B cell (primary cell): ENCODE data around the gene SLC9A5. TPM values are rescaled to one million over a fixed set of nuclear protein-coding genes. Genes with fewer than 3 reads are reported as not detected.

ENCODE experiments used
- ATAC-seq: fragments of 200-7000 bp; cut with Tn5 transposase; one replicate; pipeline ENCODE4 v1.10.0; 2021; ENCODE audit warnings: low read depth, mild to moderate bottlenecking, moderate number of reproducible peaks, moderate library complexity
- CTCF ChIA-PET: fragments of 350-600 bp; sonication (Branson Sonifier 250); formaldehyde crosslinking; loops from one replicate; lab custom pipeline; 2021; ENCODE audit warnings: antibody characterized with exemption, inconsistent platforms; lab: Charles Lee
- POLR2A ChIA-PET: fragments of 350-600 bp; sonication (Branson Sonifier 250); formaldehyde crosslinking; loops from one replicate; lab custom pipeline; 2021; ENCODE audit warnings: antibody characterized with exemption; lab: Charles Lee
- DNase-seq: peaks from one replicate; pipeline ENCODE4 v3.0.0; 2013
- H2AFZ ChIP-seq: 2 replicates; pipeline ENCODE4 v1.6.1; 2012; ENCODE audit warnings: mild to moderate bottlenecking, low read depth, low read length; ENCODE audit not compliant: insufficient read depth, poor library complexity, severe bottlenecking
- H3K27ac ChIP-seq, 2 donors: 1 replicate in 1 of 2; 2 replicates in 1 of 2; pipeline ENCODE4 v1.5.1; 2012 to 2013; ENCODE audit warnings: low read length in 2 of 2, mild to moderate bottlenecking in 2 of 2, moderate library complexity in 1 of 2
- H3K27me3 ChIP-seq, 4 experiments: fragments of 200-600 bp in 1 of 4; sonication (generic) in 1 of 4; replicated peaks in 1 of 4; 1 replicate in 2 of 4; 2 replicates in 2 of 4; pipeline versions ENCODE4 v1.6.1 to v1.7.0; 2013 to 2016; ENCODE audit warnings: low read length in 3 of 4, mild to moderate bottlenecking in 2 of 4, mixed read lengths in 1 of 4, moderate library complexity in 1 of 4; ENCODE audit not compliant: insufficient read depth in 4 of 4, control insufficient read depth in 3 of 4; ENCODE audit errors: control extremely low read depth in 1 of 4
- H3K36me3 ChIP-seq, 2 experiments: replicated peaks in 1 of 2; 1 replicate in 1 of 2; 2 replicates in 1 of 2; pipeline versions ENCODE4 v1.6.1 to v1.7.1; 2013; ENCODE audit warnings: low read length in 1 of 2; ENCODE audit not compliant: insufficient read depth in 2 of 2, control insufficient read depth in 1 of 2; ENCODE audit errors: control extremely low read depth in 1 of 2, extremely low read depth in 1 of 2
- H3K4me1 ChIP-seq, 2 donors: fragments of 200-600 bp in 1 of 2; sonication (generic) in 1 of 2; 1 replicate in 1 of 2; 2 replicates in 1 of 2; pipeline versions ENCODE4 v1.5.1 to v1.6.1; 2013 to 2017; ENCODE audit warnings: low read length in 2 of 2; ENCODE audit not compliant: control insufficient read depth in 2 of 2, insufficient read depth in 2 of 2
- H3K4me2 ChIP-seq: replicated peaks from 2 replicates; pipeline ENCODE3; 2012; ENCODE audit warnings: mild to moderate bottlenecking, low read depth, low read length; ENCODE audit not compliant: poor library complexity, severe bottlenecking
- H3K4me3 ChIP-seq, 5 experiments: fragments of 200-600 bp in 1 of 5; sonication (generic) in 1 of 5; 1 replicate in 3 of 5; 2 replicates in 2 of 5; pipeline versions ENCODE4 v1.5.1 to v1.7.0; 2011 to 2016; ENCODE audit warnings: low read length in 4 of 5, mild to moderate bottlenecking in 4 of 5, low read depth in 2 of 5, control low read depth in 1 of 5, moderate library complexity in 1 of 5; ENCODE audit not compliant: insufficient read depth in 1 of 5; ENCODE audit errors: control extremely low read depth in 1 of 5, extremely low read depth in 1 of 5
- H3K79me2 ChIP-seq: fragments of 200-600 bp; sonication (generic); one replicate; pipeline ENCODE4 v1.6.0; 2016; ENCODE audit warnings: low read length; ENCODE audit not compliant: control insufficient read depth, insufficient read depth
- H3K9ac ChIP-seq: fragments of 200-600 bp; sonication (generic); 2 replicates; pipeline ENCODE4 v1.6.1; 2017; ENCODE audit warnings: mild to moderate bottlenecking, low read length, moderate library complexity
- H3K9me3 ChIP-seq, 3 donors: one replicate each; pipeline versions ENCODE4 v1.6.1 to v1.7.1; 2013; ENCODE audit warnings: low read length in 2 of 3; ENCODE audit not compliant: control insufficient read depth in 2 of 3, insufficient read depth in 1 of 3; ENCODE audit errors: control extremely low read depth in 1 of 3
- H4K20me1 ChIP-seq: 2 replicates; pipeline ENCODE4 v1.6.0; 2012; ENCODE audit warnings: mild to moderate bottlenecking, low read length; ENCODE audit not compliant: insufficient read depth, control insufficient read depth, poor library complexity, severe bottlenecking
- H3K27ac Mint-ChIP-seq: one replicate; pipeline ENCODE4 v1.8.0; 2021; ENCODE audit warnings: mixed read lengths
- H3K27me3 Mint-ChIP-seq: one replicate; pipeline ENCODE4 v1.8.0; 2021; ENCODE audit warnings: mixed read lengths
- H3K4me1 Mint-ChIP-seq: one replicate; pipeline ENCODE4 v1.8.0; 2021; ENCODE audit warnings: mixed read lengths
- H3K4me3 Mint-ChIP-seq: one replicate; pipeline ENCODE4 v1.8.0; 2021; ENCODE audit warnings: mixed read lengths
- H3K9me3 Mint-ChIP-seq: one replicate; pipeline ENCODE4 v1.8.0; 2022; ENCODE audit warnings: mixed read lengths; ENCODE audit not compliant: insufficient read depth
- CTCF ChIP-seq: fragments of 200-600 bp; IDR thresholded peaks from one replicate; pipeline ENCODE4 v1.8.0; 2022; ENCODE audit warnings: antibody characterized with exemption, mild to moderate bottlenecking
- EZH2 ChIP-seq: IDR thresholded peaks from 2 replicates; pipeline ENCODE4 v1.6.1; 2012; ENCODE audit warnings: borderline replicate concordance, low read depth, mild to moderate bottlenecking, moderate library complexity, low read length; ENCODE audit not compliant: insufficient read depth, poor library complexity, severe bottlenecking
- WGBS: methylation state at CpG from one replicate; pipeline ENCODE4 v1.1.5; 2013; ENCODE audit warnings: missing lambda C conversion rate; ENCODE audit not compliant: insufficient coverage; 5-methylcytosine and 5-hydroxymethylcytosine counted together
- intact Hi-C: fragments of 100-400 bp; cut with micrococcal nuclease; formaldehyde crosslinking; loops from one replicate; pipeline ENCODE4 v1.10.0; 2022
- polyA plus RNA-seq: library from polyadenylated mRNA; depleted of rRNA; stranded (reverse); fragments of >200 nt; gene quantifications from 2 replicates; pipeline ENCODE4 v1.2.3, GENCODE V29; 2012
- total RNA-seq, 2 donors: library from RNA; stranded (reverse); fragments of 120-200 nt in 1 of 2; gene quantifications; 1 replicate in 1 of 2; 2 replicates in 1 of 2; pipeline versions ENCODE4 v1.2.3 to v1.2.4, GENCODE V29; 2013 to 2022

SLC9A5 gene
- total and polyA plus RNA-seq, 2 donors (not counting 1 experiment from before 2014, with no cell fraction given): 1.7 TPM

- no peak overlapping the region for H3K27ac ChIP-seq
- POLR2A ChIA-PET: interaction anchor here (0.7 to 0.8 kb wide), 2 partner anchors 56 to 772 kb away, joined by 3 to 4 read pairs; no protein-coding TSS in a partner anchor
Observed at GRCh38 chr16:67241008-67241900, 7.5 kb upstream of the SLC9A5 start.

More at GRCh38 chr16:67241008-67241900, 7.5 kb upstream of the SLC9A5 start:
- Histone ChIP-seq H3K4me3 (no peak overlapping the region), H3K27me3 (no peaks in the 10 kb centered on the region), H3K9me3 (no peaks in the 10 kb centered on the region), H3K79me2 (peaks cover 26% of the 10 kb centered on the region), H3K36me3 (peaks cover 0 to 27% of the 10 kb centered on the region in 2 experiments), H3K9ac (no peak overlapping the region), H3K4me1 (peaks cover 26 to 29% of the 10 kb centered on the region in 2 donors), H2AFZ (no peak overlapping the region), H4K20me1 (peaks cover 4% of the 10 kb centered on the region), H3K4me2 (no peak overlapping the region)
- WGBS: 89% methylated on average over 4 of the region's 10 CpGs
- no peak for TF ChIP-seq EZH2
- TF ChIP-seq CTCF: no peak
- intact Hi-C loops: loop anchor here (10.0 kb wide), 1 partner anchor 424 kb away; the partner anchor contains the start of genes ACD, C16orf86, ENKD1 and PARD6A
- H3K4me3 Mint-ChIP-seq: no peak overlapping the region
- H3K4me1 Mint-ChIP-seq: peaks cover 24% of the 10 kb centered on the region
- no peaks in the 10 kb centered on the region for H3K9me3 Mint-ChIP-seq
- CTCF ChIA-PET: no interaction called here
- no peak for DNase-seq
- ATAC-seq: no peak
- no peak overlapping the region for H3K27ac Mint-ChIP-seq
- no peaks in the 10 kb centered on the region for H3K27me3 Mint-ChIP-seq
